Ovary (tissue), 9 donors: Measurements from ENCODE around the gene ENOX1. TPM values are rescaled to one million over a fixed set of nuclear protein-coding genes. Genes with fewer than 3 reads are reported as not detected.

Experiments used
- DNase-seq, 5 donors: peaks; one replicate each; pipeline ENCODE4 v3.0.0-alpha.2; 2019 to 2020
- H3K27ac ChIP-seq, 2 donors: fragments of 200-600 bp; one replicate each; pipeline versions ENCODE4 v1.5.1 to v1.8.0; 2019 to 2022
- H3K27me3 ChIP-seq: fragments of 200-600 bp; one replicate; pipeline ENCODE4 v1.8.0; 2022
- H3K36me3 ChIP-seq: fragments of 200-600 bp; sonication (generic); one replicate; pipeline ENCODE4 v1.5.1; 2019
- H3K4me1 ChIP-seq: one replicate; pipeline ENCODE4 v1.8.1; 2013; ENCODE audit warnings: mild to moderate bottlenecking, moderate library complexity; ENCODE audit not compliant: insufficient read depth
- H3K4me3 ChIP-seq: fragments of 200-600 bp; sonication (generic); one replicate; pipeline ENCODE4 v1.5.1; 2017
- H3K9me3 ChIP-seq, 2 donors: fragments of 200-600 bp in 1 of 2; sonication (generic) in 1 of 2; one replicate each; pipeline versions ENCODE4 v1.5.1 to v1.8.1; 2013 to 2019; ENCODE audit warnings: mild to moderate bottlenecking in 1 of 2, moderate library complexity in 1 of 2
- CTCF ChIP-seq, 3 donors: fragments of 450-650 bp in 2 of 3; fragments of 200-600 bp in 1 of 3; IDR thresholded peaks; one replicate each; pipeline versions ENCODE4 v1.5.1 to v1.8.0; 2016 to 2022; ENCODE audit warnings: antibody characterized with exemption in 3 of 3, mild to moderate bottlenecking in 1 of 3
- EP300 ChIP-seq: sonication (generic); formaldehyde crosslinking; IDR thresholded peaks from one replicate; pipeline ENCODE4 v1.6.1; 2017; ENCODE audit warnings: antibody characterized with exemption
- POLR2A ChIP-seq: fragments of 450-650 bp; IDR thresholded peaks from one replicate; pipeline ENCODE4 v1.6.1; 2017; ENCODE audit warnings: antibody characterized with exemption, mild to moderate bottlenecking, moderate library complexity
- WGBS, 3 donors: extraction: QIAGEN DNeasy Blood & Tissue Kit in 1 of 3; methylation state at CpG; one replicate each; pipeline versions ENCODE4 v1.1.5 to v1.1.7; 2013 to 2017; 5-methylcytosine and 5-hydroxymethylcytosine counted together
- intact Hi-C, 4 donors: fragments of 100-400 bp; cut with DNase I; formaldehyde crosslinking; loops; one replicate each; pipeline versions ENCODE4 v1.11.0 to v1.15.1; 2022 to 2023
- polyA plus RNA-seq, 2 donors: library from polyadenylated mRNA; stranded (reverse); fragments of 200-250 nt in 1 of 2; fragments of 350-450 nt in 1 of 2; fragmentation: Illumina TruSeq in 1 of 2; extraction: RNeasy Lipid Tissue Mini Kit (QIAGEN cat#74804) in 1 of 2; gene quantifications; one replicate each; pipeline ENCODE4 v1.2.3, GENCODE V29; 2013 to 2014
- total RNA-seq, 7 donors: library from RNA; depleted of rRNA in 2 of 7; stranded (reverse); fragments of >200 nt in 2 of 7; fragmentation: NEBNext Ultra II Directional in 3 of 7; extraction: Animal tissue kit (Norgen Biotek cat#: 25700) in 3 of 7; gene quantifications; one replicate each; pipeline versions ENCODE4 v1.1.0 to v1.2.4, GENCODE V29; 2016 to 2023
- donor health status: DM: no; HTN: no; CAD: no; lungs with moderate emphysema.
- donor health status: DM: no; HTN: no; CAD: no.
- donor health status: Bipolar disorder and iron deficiency.
- donor health status: DM: yes; HTN: yes; CAD: no.
- donor health status: DM: no; HTN: no; CAD: no.
- donor health status: DM: yes; HTN: yes; CAD: no.

The ENOX1 gene
- total and polyA plus RNA-seq, 9 donors, result 3.6 to 17.5 (median 7.8) TPM

GRCh38 chr13:43760257-43760656 lies 26.5 kb downstream of the ENOX1 start:
- H3K27me3 ChIP-seq, result no peaks in the 10 kb centered on the region
- H3K4me3 ChIP-seq, result no peak overlapping the region
- no peak overlapping the region for H3K27ac ChIP-seq
- WGBS, 3 donors, result 65 to 71% (median 69%) methylated on average over 3 of the region's 3 CpGs
- H3K9me3 ChIP-seq, result no peaks in the 10 kb centered on the region
- intact Hi-C loops, result no loop called here
- H3K36me3 ChIP-seq, result no peaks in the 10 kb centered on the region
- TF ChIP-seq CTCF (IDR thresholded peaks at IDR 0.05), result no peak
- no peak for TF ChIP-seq EP300
- TF ChIP-seq POLR2A, result no peak
- DNase-seq, result no peak
- H3K4me1 ChIP-seq, result no peaks in the 10 kb centered on the region

- no peaks in the 10 kb centered on the region for H3K36me3 ChIP-seq
- H3K9me3 ChIP-seq, result no peaks in the 10 kb centered on the region
- intact Hi-C loops, result no loop called here
- TF ChIP-seq POLR2A (no peak), EP300 (no peak), CTCF (IDR thresholded peaks at IDR 0.05) (no peak)
- 91 to 96% (median 92%) methylated on average over 1 of the region's 1 CpG for WGBS, 3 donors
- no peak overlapping the region for H3K27ac ChIP-seq
- H3K4me1 ChIP-seq, result no peaks in the 10 kb centered on the region
- H3K4me3 ChIP-seq, result no peak overlapping the region
- no peaks in the 10 kb centered on the region for H3K27me3 ChIP-seq
- no peak for DNase-seq
These were observed 27.9 kb downstream of the ENOX1 start for GRCh38 chr13:43758834-43759233.

GRCh38 chr13:43757266-43757665 lies 29.5 kb downstream of the ENOX1 start:
- H3K27me3 ChIP-seq, result no peaks in the 10 kb centered on the region
- no peaks in the 10 kb centered on the region for H3K36me3 ChIP-seq
- H3K9me3 ChIP-seq, result no peaks in the 10 kb centered on the region
- intact Hi-C loops, result no loop called here
- no peak overlapping the region for H3K27ac ChIP-seq
- no peak for TF ChIP-seq EP300
- no peak for TF ChIP-seq POLR2A
- TF ChIP-seq CTCF (IDR thresholded peaks at IDR 0.05), result no peak
- no peaks in the 10 kb centered on the region for H3K4me1 ChIP-seq
- no peak overlapping the region for H3K4me3 ChIP-seq
- no peak for DNase-seq
- 91 to 95% (median 94%) methylated on average over 1 of the region's 1 CpG for WGBS, 3 donors

GRCh38 chr13:43755844-43756243 lies 30.9 kb downstream of the ENOX1 start:
- Histone ChIP-seq H3K4me3 (no peak overlapping the region), H3K4me1 (no peaks in the 10 kb centered on the region)
- WGBS, 3 donors, result 78 to 90% (median 89%) methylated on average over 1 of the region's 1 CpG

More at GRCh38 chr13:43755844-43756243, 30.9 kb downstream of the ENOX1 start:
- TF ChIP-seq EP300 (no peak), CTCF (IDR thresholded peaks at IDR 0.05) (no peak), POLR2A (no peak)
- Histone ChIP-seq H3K36me3 (no peaks in the 10 kb centered on the region), H3K27ac (no peak overlapping the region), H3K9me3 (no peaks in the 10 kb centered on the region), H3K27me3 (no peaks in the 10 kb centered on the region)
- intact Hi-C loops, result no loop called here
- DNase-seq, result no peak
